ENCODE results near the gene TMEM131. TPM values are rescaled to one million over a fixed set of nuclear protein-coding genes. Genes with fewer than 3 reads are reported as not detected.

TMEM131 gene
- total and polyA plus RNA-seq, 12 donors: 8.2 to 34.3 (median 30.0) TPM

GRCh38 chr2:98016908-98017670 lies 21.3 kb upstream of the TMEM131 start:
- H3K4me3 ChIP-seq: no peak overlapping the region
- H3K27ac ChIP-seq: no peak overlapping the region
- TF ChIP-seq, protein P1, sequence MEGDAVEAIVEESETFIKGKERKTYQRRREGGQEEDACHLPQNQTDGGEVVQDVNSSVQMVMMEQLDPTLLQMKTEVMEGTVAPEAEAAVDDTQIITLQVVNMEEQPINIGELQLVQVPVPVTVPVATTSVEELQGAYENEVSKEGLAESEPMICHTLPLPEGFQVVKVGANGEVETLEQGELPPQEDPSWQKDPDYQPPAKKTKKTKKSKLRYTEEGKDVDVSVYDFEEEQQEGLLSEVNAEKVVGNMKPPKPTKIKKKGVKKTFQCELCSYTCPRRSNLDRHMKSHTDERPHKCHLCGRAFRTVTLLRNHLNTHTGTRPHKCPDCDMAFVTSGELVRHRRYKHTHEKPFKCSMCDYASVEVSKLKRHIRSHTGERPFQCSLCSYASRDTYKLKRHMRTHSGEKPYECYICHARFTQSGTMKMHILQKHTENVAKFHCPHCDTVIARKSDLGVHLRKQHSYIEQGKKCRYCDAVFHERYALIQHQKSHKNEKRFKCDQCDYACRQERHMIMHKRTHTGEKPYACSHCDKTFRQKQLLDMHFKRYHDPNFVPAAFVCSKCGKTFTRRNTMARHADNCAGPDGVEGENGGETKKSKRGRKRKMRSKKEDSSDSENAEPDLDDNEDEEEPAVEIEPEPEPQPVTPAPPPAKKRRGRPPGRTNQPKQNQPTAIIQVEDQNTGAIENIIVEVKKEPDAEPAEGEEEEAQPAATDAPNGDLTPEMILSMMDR (IDR thresholded peaks at IDR 0.05): no peak
- DNase-seq (no peak), ATAC-seq (no peak)
- H3K9me3 ChIP-seq: peaks cover 0 to 5% (median 0%) of the 10 kb centered on the region in 11 donors
- H3K4me1 ChIP-seq: peaks cover 0 to 22% (median 0%) of the 10 kb centered on the region in 9 donors
- H3K27me3 ChIP-seq: no peaks in the 10 kb centered on the region
- 89 to 90% methylated on average over 7 of the region's 7 CpGs for WGBS, 2 donors
- intact Hi-C loops (cut with DNase I): no loop called here
- H3K36me3 ChIP-seq: no peaks in the 10 kb centered on the region

- WGBS, 2 donors: 39 to 50% methylated on average over 1 of the region's 1 CpG
- H3K27me3 ChIP-seq: no peaks in the 10 kb centered on the region
- no peak overlapping the region for H3K27ac ChIP-seq
- H3K4me3 ChIP-seq: no peak overlapping the region
- peaks cover 0 to 31% (median 6%) of the 10 kb centered on the region in 9 donors for H3K4me1 ChIP-seq
- TF ChIP-seq, protein P1 (IDR thresholded peaks at IDR 0.05): no peak
- no peak for DNase-seq
- no peak for ATAC-seq
- H3K9me3 ChIP-seq: peaks cover 0 to 5% (median 0%) of the 10 kb centered on the region in 11 donors
- H3K36me3 ChIP-seq: no peaks in the 10 kb centered on the region
- intact Hi-C loops (cut with DNase I): no loop called here
These were observed 19.9 kb upstream of the TMEM131 start for GRCh38 chr2:98015671-98016070.

GRCh38 chr2:98014379-98014778 lies 18.6 kb upstream of the TMEM131 start:
- Histone ChIP-seq H3K27ac (no peak overlapping the region), H3K4me1 (peaks cover 0 to 39% (median 11%) of the 10 kb centered on the region in 9 donors), H3K9me3 (no peaks in the 10 kb centered on the region), H3K4me3 (no peak overlapping the region), H3K27me3 (no peaks in the 10 kb centered on the region), H3K36me3 (no peaks in the 10 kb centered on the region)
- intact Hi-C loops (cut with DNase I): no loop called here
- TF ChIP-seq, protein P1 (IDR thresholded peaks at IDR 0.05): no peak
- ATAC-seq (no peak), DNase-seq (no peak)
- WGBS, 2 donors: 100% methylated on average over 2 of the region's 2 CpGs

GRCh38 chr2:98013407-98014042 lies 17.8 kb upstream of the TMEM131 start:
- peaks cover 0 to 39% (median 11%) of the 10 kb centered on the region in 9 donors for H3K4me1 ChIP-seq
- WGBS, 2 donors: 79 to 81% methylated on average over 15 of the region's 15 CpGs
- intact Hi-C loops (cut with DNase I): no loop called here
- DNase-seq: no peak
- no peak overlapping the region for H3K27ac ChIP-seq
- H3K9me3 ChIP-seq: no peaks in the 10 kb centered on the region
- no peak overlapping the region for H3K4me3 ChIP-seq
- ATAC-seq: no peak
- H3K36me3 ChIP-seq: no peaks in the 10 kb centered on the region
- TF ChIP-seq, protein P1 (IDR thresholded peaks at IDR 0.05): no peak
- no peaks in the 10 kb centered on the region for H3K27me3 ChIP-seq

Data from heart right ventricle (tissue), 16 donors.